ENCODE measurements around the gene CDKAL1.

DNA sequence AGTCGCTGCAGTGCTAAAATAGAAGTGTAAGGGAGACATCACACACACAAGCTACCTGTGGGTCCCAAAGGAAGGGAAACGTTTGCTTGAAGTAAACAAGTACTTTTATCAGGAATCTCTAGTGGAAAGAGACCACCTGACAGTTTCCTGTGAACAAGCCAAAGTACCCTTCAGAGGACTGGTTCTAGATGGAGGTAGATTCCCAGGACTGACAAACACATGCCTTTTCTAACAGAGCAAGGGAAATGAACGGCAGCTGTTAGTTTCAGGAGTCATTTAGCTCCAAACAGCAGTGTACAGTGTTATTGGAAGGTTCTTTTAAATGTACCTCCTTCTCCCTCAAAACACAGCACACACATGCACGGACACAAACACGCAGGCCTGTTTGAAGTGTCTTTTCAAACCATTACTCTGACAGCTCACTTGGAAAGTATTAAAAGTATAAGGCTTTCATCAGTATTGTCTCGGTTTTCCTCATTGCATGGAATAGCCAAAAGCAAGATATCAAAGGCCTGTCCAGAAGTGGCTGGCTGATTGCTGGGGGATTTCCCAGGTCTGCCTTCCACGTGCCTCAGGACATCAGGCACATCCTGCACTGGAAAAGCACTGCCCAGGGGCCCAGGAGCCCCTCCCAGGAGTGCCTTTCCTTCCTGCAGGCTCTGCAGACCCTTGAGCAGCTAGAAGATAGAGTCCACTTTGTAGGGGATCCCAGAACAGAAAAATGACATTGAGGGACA, 666.0 kb downstream of the CDKAL1 start:
- TF ChIP-seq, protein P1, sequence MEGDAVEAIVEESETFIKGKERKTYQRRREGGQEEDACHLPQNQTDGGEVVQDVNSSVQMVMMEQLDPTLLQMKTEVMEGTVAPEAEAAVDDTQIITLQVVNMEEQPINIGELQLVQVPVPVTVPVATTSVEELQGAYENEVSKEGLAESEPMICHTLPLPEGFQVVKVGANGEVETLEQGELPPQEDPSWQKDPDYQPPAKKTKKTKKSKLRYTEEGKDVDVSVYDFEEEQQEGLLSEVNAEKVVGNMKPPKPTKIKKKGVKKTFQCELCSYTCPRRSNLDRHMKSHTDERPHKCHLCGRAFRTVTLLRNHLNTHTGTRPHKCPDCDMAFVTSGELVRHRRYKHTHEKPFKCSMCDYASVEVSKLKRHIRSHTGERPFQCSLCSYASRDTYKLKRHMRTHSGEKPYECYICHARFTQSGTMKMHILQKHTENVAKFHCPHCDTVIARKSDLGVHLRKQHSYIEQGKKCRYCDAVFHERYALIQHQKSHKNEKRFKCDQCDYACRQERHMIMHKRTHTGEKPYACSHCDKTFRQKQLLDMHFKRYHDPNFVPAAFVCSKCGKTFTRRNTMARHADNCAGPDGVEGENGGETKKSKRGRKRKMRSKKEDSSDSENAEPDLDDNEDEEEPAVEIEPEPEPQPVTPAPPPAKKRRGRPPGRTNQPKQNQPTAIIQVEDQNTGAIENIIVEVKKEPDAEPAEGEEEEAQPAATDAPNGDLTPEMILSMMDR (IDR thresholded peaks at IDR 0.05): no peak
- no peak for TF ChIP-seq POLR2A (IDR thresholded peaks at IDR 0.05)
